BLaER1 (cell line): Measurements from ENCODE around the gene CCDC85C.

Experiments
- H3K27ac ChIP-seq: shearing (Covaris generic); formaldehyde crosslinking; 2 replicates; pipeline ENCODE4 v1.8.1; 2022
- H3K27me3 ChIP-seq: shearing (Covaris generic); formaldehyde crosslinking; 2 replicates; pipeline ENCODE4 v1.8.1; 2022
- H3K36me3 ChIP-seq: shearing (Covaris generic); formaldehyde crosslinking; 2 replicates; pipeline ENCODE4 v1.8.1; 2022
- H3K4me1 ChIP-seq: shearing (Covaris generic); formaldehyde crosslinking; 2 replicates; pipeline ENCODE4 v1.8.1; 2022
- H3K4me2 ChIP-seq: shearing (Covaris generic); formaldehyde crosslinking; 2 replicates; pipeline ENCODE4 v1.8.1; 2022
- H3K4me3 ChIP-seq: shearing (Covaris generic); formaldehyde crosslinking; 2 replicates; pipeline ENCODE4 v1.8.1; 2022
- H3K9ac ChIP-seq: shearing (Covaris generic); formaldehyde crosslinking; 2 replicates; pipeline ENCODE4 v1.8.1; 2022
- H3K9me3 ChIP-seq: shearing (Covaris generic); formaldehyde crosslinking; 2 replicates; pipeline ENCODE4 v1.8.1; 2022
- H4K20me1 ChIP-seq: shearing (Covaris generic); formaldehyde crosslinking; 2 replicates; pipeline ENCODE4 v1.8.1; 2022
- Cebpa-rat ChIP-seq: shearing (Covaris generic); IDR thresholded peaks from 2 replicates; pipeline ENCODE4 v1.8.1; 2022

Gene CCDC85C

GRCh38 chr14:99515301-99516155, 88.5 kb downstream of the CCDC85C start:
- Histone ChIP-seq H3K9me3 (no peaks in the 10 kb centered on the region), H3K9ac (no peak overlapping the region), H3K36me3 (peaks cover 63% of the 10 kb centered on the region), H3K27me3 (no peaks in the 10 kb centered on the region), H3K4me3 (no peak overlapping the region), H4K20me1 (peaks cover 100% of the 10 kb centered on the region), H3K4me1 (peaks cover 61% of the 10 kb centered on the region), H3K4me2 (no peak overlapping the region), H3K27ac (no peak overlapping the region)
- TF ChIP-seq Cebpa-rat: no peak

GRCh38 chr14:99514552-99515300, 89.3 kb downstream of the CCDC85C start:
- Histone ChIP-seq H3K36me3 (peaks cover 62% of the 10 kb centered on the region), H3K27me3 (no peaks in the 10 kb centered on the region), H3K9me3 (no peaks in the 10 kb centered on the region), H3K9ac (no peak overlapping the region), H3K4me2 (no peak overlapping the region; the same call in 1 of the 2 replicates), H3K27ac (peak overlapping the region; percentile 41; the same call in 1 of the 2 replicates), H4K20me1 (peaks cover 94% of the 10 kb centered on the region), H3K4me1 (peaks cover 61% of the 10 kb centered on the region), H3K4me3 (no peak overlapping the region)
- no peak for TF ChIP-seq Cebpa-rat

- H3K27me3 ChIP-seq: no peaks in the 10 kb centered on the region
- peak overlapping the region; percentile 41; the same call in 1 of the 2 replicates for H3K27ac ChIP-seq
- peaks cover 64% of the 10 kb centered on the region for H3K36me3 ChIP-seq
- no peak overlapping the region for H3K9ac ChIP-seq
- no peak for TF ChIP-seq Cebpa-rat
- peak overlapping the region; percentile 22; the same call in 1 of the 2 replicates for H3K4me2 ChIP-seq
- H3K4me1 ChIP-seq: peaks cover 61% of the 10 kb centered on the region
- no peaks in the 10 kb centered on the region for H3K9me3 ChIP-seq
- H4K20me1 ChIP-seq: peaks cover 94% of the 10 kb centered on the region
- no peak overlapping the region for H3K4me3 ChIP-seq
Measured at GRCh38 chr14:99513946-99514551, 90.0 kb downstream of the CCDC85C start.

GRCh38 chr14:99513183-99513694, 90.8 kb downstream of the CCDC85C start:
- Histone ChIP-seq H3K4me2 (0 out of 2 replicates have a peak overlapping the region, but pooled peaks have one; percentile 22), H3K9me3 (no peaks in the 10 kb centered on the region), H3K36me3 (peaks cover 72% of the 10 kb centered on the region), H3K9ac (no peak overlapping the region), H4K20me1 (peaks cover 94% of the 10 kb centered on the region), H3K27me3 (no peaks in the 10 kb centered on the region), H3K4me1 (peaks cover 56% of the 10 kb centered on the region), H3K27ac (no peak overlapping the region), H3K4me3 (no peak overlapping the region)
- no peak for TF ChIP-seq Cebpa-rat

- TF ChIP-seq Cebpa-rat: no peak
- no peak overlapping the region; the same call in 1 of the 2 replicates for H3K4me2 ChIP-seq
- H3K36me3 ChIP-seq: peaks cover 78% of the 10 kb centered on the region
- no peaks in the 10 kb centered on the region for H3K27me3 ChIP-seq
- no peak overlapping the region for H3K4me3 ChIP-seq
- no peak overlapping the region for H3K9ac ChIP-seq
- H4K20me1 ChIP-seq: peaks cover 94% of the 10 kb centered on the region
- no peak overlapping the region for H3K27ac ChIP-seq
- H3K4me1 ChIP-seq: peaks cover 50% of the 10 kb centered on the region
- no peaks in the 10 kb centered on the region for H3K9me3 ChIP-seq
Measured at GRCh38 chr14:99512571-99513182, 91.3 kb downstream of the CCDC85C start.

- no peak for TF ChIP-seq Cebpa-rat
- H3K4me3 ChIP-seq: no peak overlapping the region
- H4K20me1 ChIP-seq: peaks cover 88% of the 10 kb centered on the region
- H3K4me2 ChIP-seq: peak overlapping the region; percentile 72
- H3K9ac ChIP-seq: peak overlapping the region; percentile 47; the same call in 1 of the 2 replicates
- peaks cover 84% of the 10 kb centered on the region for H3K36me3 ChIP-seq
- no peaks in the 10 kb centered on the region for H3K27me3 ChIP-seq
- H3K27ac ChIP-seq: peak overlapping the region; percentile 69
- no peaks in the 10 kb centered on the region for H3K9me3 ChIP-seq
- peaks cover 44% of the 10 kb centered on the region for H3K4me1 ChIP-seq
Measured at GRCh38 chr14:99512110-99512449, 91.9 kb downstream of the CCDC85C start.

- Histone ChIP-seq H3K9ac (peak overlapping the region; percentile 47; the same call in 1 of the 2 replicates), H3K9me3 (no peaks in the 10 kb centered on the region), H3K27me3 (no peaks in the 10 kb centered on the region), H3K36me3 (peaks cover 84% of the 10 kb centered on the region), H3K4me2 (peak overlapping the region; percentile 72), H3K27ac (peak overlapping the region; percentile 69), H3K4me1 (peaks cover 39% of the 10 kb centered on the region), H3K4me3 (no peak overlapping the region), H4K20me1 (peaks cover 83% of the 10 kb centered on the region)
- TF ChIP-seq Cebpa-rat: no peak
Measured at GRCh38 chr14:99511421-99512109, 92.4 kb downstream of the CCDC85C start.

- H3K27ac ChIP-seq: no peak overlapping the region
- peaks cover 35% of the 10 kb centered on the region for H3K4me1 ChIP-seq
- H3K27me3 ChIP-seq: no peaks in the 10 kb centered on the region
- TF ChIP-seq Cebpa-rat: no peak
- H4K20me1 ChIP-seq: peaks cover 75% of the 10 kb centered on the region
- no peaks in the 10 kb centered on the region for H3K9me3 ChIP-seq
- no peak overlapping the region for H3K9ac ChIP-seq
- no peak overlapping the region for H3K4me3 ChIP-seq
- peaks cover 86% of the 10 kb centered on the region for H3K36me3 ChIP-seq
- peak overlapping the region; percentile 72; the same call in 1 of the 2 replicates for H3K4me2 ChIP-seq
Measured at GRCh38 chr14:99510556-99511139, 93.4 kb downstream of the CCDC85C start.
